ENCODE measurements around the gene FOXO3.

GRCh38 chr6:108568551-108569305 is 8.0 kb downstream of the FOXO3 start:
- TF ChIP-seq CTCF (IDR thresholded peaks at IDR 0.05) (no peak), POLR2A (IDR thresholded peaks at IDR 0.05) (no peak), EP300 (IDR thresholded peaks at IDR 0.05) (no peak)
